ENCODE results near the gene MBTPS1. TPM values are rescaled to one million over a fixed set of nuclear protein-coding genes. Genes with fewer than 3 reads are reported as not detected.

MBTPS1 gene
- polyA plus RNA-seq, 1 donor from 2014 or later: 66.9 TPM

- no peak overlapping the region for H3K9ac ChIP-seq (ENCODE audit: low read length)
- no peak overlapping the region for H2AFZ ChIP-seq (ENCODE audit: low read depth, low read length)
- peaks cover 79% of the 10 kb centered on the region for H3K79me2 ChIP-seq (replicated peaks; ENCODE audit: insufficient read depth, low read length)
- no peaks in the 10 kb centered on the region for H3K9me2 ChIP-seq (ENCODE audit: insufficient read depth, low read length)
- H3K4me2 ChIP-seq (ENCODE audit: low read length): no peak overlapping the region
- H3K36me3 ChIP-seq (ENCODE audit: insufficient read depth, low read length): peaks cover 5% of the 10 kb centered on the region
- no peaks in the 10 kb centered on the region for H3K9me3 ChIP-seq (ENCODE audit: low read length)
- H3K27ac ChIP-seq (ENCODE audit: low read length): no peak overlapping the region
- H3K4me3 ChIP-seq (ENCODE audit: low read length): no peak overlapping the region
- TF ChIP-seq REST (IDR thresholded peaks at IDR 0.05; ENCODE audit: borderline replicate concordance): no peak
- no peak for TF ChIP-seq MXI1 (conservative IDR thresholded peaks at IDR 0.05; ENCODE audit: poor library complexity, severe bottlenecking)
- no peak for TF ChIP-seq EZH2 (IDR thresholded peaks at IDR 0.05; ENCODE audit: borderline replicate concordance, insufficient read depth, low read length, poor library complexity, severe bottlenecking)
- H3F3A ChIP-seq (ENCODE audit: insufficient read depth, low read length, poor library complexity, severe bottlenecking): no peaks in the 10 kb centered on the region
- H3K27me3 ChIP-seq (ENCODE audit: insufficient read depth, low read depth, low read length): no peaks in the 10 kb centered on the region
- no peaks in the 10 kb centered on the region for H4K20me1 ChIP-seq (ENCODE audit: insufficient read depth)
Measured at GRCh38 chr16:84138824-84139627, 22.3 kb upstream of the MBTPS1 start.

- H3K36me3 ChIP-seq (ENCODE audit: insufficient read depth, low read length): peaks cover 5% of the 10 kb centered on the region
- H2AFZ ChIP-seq (ENCODE audit: low read depth, low read length): no peak overlapping the region
- H3K79me2 ChIP-seq (replicated peaks; ENCODE audit: insufficient read depth, low read length): peaks cover 80% of the 10 kb centered on the region
- no peaks in the 10 kb centered on the region for H4K20me1 ChIP-seq (ENCODE audit: insufficient read depth)
- no peaks in the 10 kb centered on the region for H3K9me2 ChIP-seq (ENCODE audit: insufficient read depth, low read length)
- H3K27ac ChIP-seq (ENCODE audit: low read length): no peak overlapping the region
- H3K4me3 ChIP-seq (ENCODE audit: low read length): no peak overlapping the region
- no peaks in the 10 kb centered on the region for H3F3A ChIP-seq (ENCODE audit: insufficient read depth, low read length, poor library complexity, severe bottlenecking)
- no peaks in the 10 kb centered on the region for H3K9me3 ChIP-seq (ENCODE audit: low read length)
- TF ChIP-seq CTCF (IDR thresholded peaks at IDR 0.05; ENCODE audit: poor library complexity, severe bottlenecking) (no peak), REST (IDR thresholded peaks at IDR 0.05; ENCODE audit: borderline replicate concordance) (no peak), EZH2 (IDR thresholded peaks at IDR 0.05; ENCODE audit: borderline replicate concordance, insufficient read depth, low read length, poor library complexity, severe bottlenecking) (no peak), EP300 (conservative IDR thresholded peaks at IDR 0.05; ENCODE audit: poor library complexity, severe bottlenecking) (no peak), SMC3 (conservative IDR thresholded peaks at IDR 0.05; ENCODE audit: poor library complexity) (no peak), TAF1 (IDR thresholded peaks at IDR 0.05; ENCODE audit: low read depth) (no peak), MXI1 (conservative IDR thresholded peaks at IDR 0.05; ENCODE audit: poor library complexity, severe bottlenecking) (no peak), POLR2AphosphoS5 (IDR thresholded peaks at IDR 0.05) (no peak), RAD21 (conservative IDR thresholded peaks at IDR 0.05) (no peak)
- H3K4me2 ChIP-seq (ENCODE audit: low read length): no peak overlapping the region
- H3K27me3 ChIP-seq (ENCODE audit: insufficient read depth, low read depth, low read length): no peaks in the 10 kb centered on the region
- no peak overlapping the region for H3K9ac ChIP-seq (ENCODE audit: low read length)
Measured at GRCh38 chr16:84138500-84138823, 21.7 kb upstream of the MBTPS1 start.

Measured in neural cell (in vitro differentiated cells).